HL-60 (cell line): Measurements from ENCODE around the gene FGF22.

ENCODE experiments used
- DNase-seq, 2 experiments: peaks; one replicate each; pipeline ENCODE4 v3.0.0-alpha.2; 2010 to 2020; ENCODE audit warnings: low read depth in 1 of 2, low spot score in 1 of 2
- H3K27ac ChIP-seq: fragments of 250-450 bp; sonication (Bioruptor Pico); replicated peaks from 2 replicates; pipeline ENCODE4 v1.5.1; 2020; ENCODE audit warnings: mild to moderate bottlenecking, moderate library complexity
- H3K27me3 ChIP-seq: fragments of 250-450 bp; sonication (Bioruptor Pico); 2 replicates; pipeline ENCODE4 v1.5.1; 2021; ENCODE audit warnings: mild to moderate bottlenecking, moderate library complexity; ENCODE audit not compliant: insufficient read depth, poor library complexity, severe bottlenecking
- H3K4me3 ChIP-seq: replicated peaks from 2 replicates; pipeline ENCODE4 v1.5.1; 2011; ENCODE audit warnings: mild to moderate bottlenecking, control low read depth, low read length; ENCODE audit not compliant: insufficient read depth
- GABPA ChIP-seq: IDR thresholded peaks from 2 replicates; pipeline ENCODE4 v1.6.1; 2012; ENCODE audit warnings: low read depth
- POLR2AphosphoS5 ChIP-seq: IDR thresholded peaks from 2 replicates; pipeline ENCODE4 v1.6.1; 2012; ENCODE audit warnings: low read depth
- REST ChIP-seq: IDR thresholded peaks from 2 replicates; pipeline ENCODE4 v1.6.1; 2012; ENCODE audit warnings: low read depth; ENCODE audit not compliant: insufficient replicate concordance
- SPI1 ChIP-seq: IDR thresholded peaks from 2 replicates; pipeline ENCODE4 v1.6.1; 2012; ENCODE audit warnings: low read depth, mild to moderate bottlenecking, borderline replicate concordance
- TF ChIP-seq, protein P1 (sequence below): IDR thresholded peaks from one replicate; pipeline ENCODE4 v1.5.1; 2011; ENCODE audit warnings: low read length, control low read depth, inconsistent platforms; ENCODE audit not compliant: insufficient read depth

The FGF22 gene

GRCh38 chr19:650121-650520 lies 10.4 kb downstream of the FGF22 start:
- Histone ChIP-seq H3K4me3 (no peak overlapping the region), H3K27ac (no peak overlapping the region), H3K27me3 (no peaks in the 10 kb centered on the region)
- TF ChIP-seq, protein P1, sequence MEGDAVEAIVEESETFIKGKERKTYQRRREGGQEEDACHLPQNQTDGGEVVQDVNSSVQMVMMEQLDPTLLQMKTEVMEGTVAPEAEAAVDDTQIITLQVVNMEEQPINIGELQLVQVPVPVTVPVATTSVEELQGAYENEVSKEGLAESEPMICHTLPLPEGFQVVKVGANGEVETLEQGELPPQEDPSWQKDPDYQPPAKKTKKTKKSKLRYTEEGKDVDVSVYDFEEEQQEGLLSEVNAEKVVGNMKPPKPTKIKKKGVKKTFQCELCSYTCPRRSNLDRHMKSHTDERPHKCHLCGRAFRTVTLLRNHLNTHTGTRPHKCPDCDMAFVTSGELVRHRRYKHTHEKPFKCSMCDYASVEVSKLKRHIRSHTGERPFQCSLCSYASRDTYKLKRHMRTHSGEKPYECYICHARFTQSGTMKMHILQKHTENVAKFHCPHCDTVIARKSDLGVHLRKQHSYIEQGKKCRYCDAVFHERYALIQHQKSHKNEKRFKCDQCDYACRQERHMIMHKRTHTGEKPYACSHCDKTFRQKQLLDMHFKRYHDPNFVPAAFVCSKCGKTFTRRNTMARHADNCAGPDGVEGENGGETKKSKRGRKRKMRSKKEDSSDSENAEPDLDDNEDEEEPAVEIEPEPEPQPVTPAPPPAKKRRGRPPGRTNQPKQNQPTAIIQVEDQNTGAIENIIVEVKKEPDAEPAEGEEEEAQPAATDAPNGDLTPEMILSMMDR: no peak
- TF ChIP-seq GABPA: no peak
- no peak for TF ChIP-seq REST
- no peak for TF ChIP-seq POLR2AphosphoS5
- TF ChIP-seq SPI1: no peak
- DNase-seq: no peak

DNA sequence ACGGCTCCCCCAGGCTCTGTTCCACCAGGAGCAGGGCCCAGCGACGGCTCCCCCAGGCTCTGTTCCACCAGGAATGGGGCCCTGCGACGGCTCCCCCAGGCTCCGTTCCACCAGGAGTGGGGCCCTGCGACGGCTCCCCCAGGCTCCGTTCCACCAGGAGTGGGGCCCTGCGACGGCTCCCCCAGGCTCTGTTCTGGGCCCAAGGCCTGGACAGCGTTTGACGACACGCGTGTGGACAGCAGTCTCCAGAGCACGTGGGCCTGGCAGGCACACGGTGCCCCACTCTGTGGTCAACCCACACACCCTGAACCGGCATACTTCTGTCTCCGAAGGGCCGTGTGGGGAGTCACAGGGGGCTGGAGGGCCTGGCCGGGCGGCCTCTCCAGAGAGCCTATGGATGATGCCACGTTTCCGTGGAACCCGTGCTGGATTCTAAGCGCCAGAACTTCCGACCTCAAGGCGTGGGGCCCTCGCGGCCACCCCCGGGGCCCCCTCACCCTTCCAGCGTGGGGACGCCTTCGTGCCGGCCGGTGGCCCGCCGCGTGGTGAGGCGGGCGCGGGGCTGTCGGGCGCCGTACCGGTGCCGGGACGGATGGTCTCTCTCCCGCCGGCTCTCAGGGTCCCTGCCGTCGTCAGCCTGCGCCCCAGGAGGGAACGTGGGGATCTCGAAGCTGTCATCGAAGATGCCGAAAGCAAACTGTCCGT lies 11.6 kb downstream of the FGF22 start:
- TF ChIP-seq REST: no peak
- no peak for TF ChIP-seq POLR2AphosphoS5
- Histone ChIP-seq H3K4me3 (no peak overlapping the region), H3K27me3 (no peaks in the 10 kb centered on the region), H3K27ac (no peak overlapping the region)
- no peak for DNase-seq

GRCh38 chr19:651991-652390 lies 12.3 kb downstream of the FGF22 start:
- H3K27ac ChIP-seq: no peak overlapping the region
- TF ChIP-seq GABPA: no peak
- TF ChIP-seq, protein P1: no peak
- no peak for DNase-seq
- H3K4me3 ChIP-seq: no peak overlapping the region
- no peaks in the 10 kb centered on the region for H3K27me3 ChIP-seq

DNA sequence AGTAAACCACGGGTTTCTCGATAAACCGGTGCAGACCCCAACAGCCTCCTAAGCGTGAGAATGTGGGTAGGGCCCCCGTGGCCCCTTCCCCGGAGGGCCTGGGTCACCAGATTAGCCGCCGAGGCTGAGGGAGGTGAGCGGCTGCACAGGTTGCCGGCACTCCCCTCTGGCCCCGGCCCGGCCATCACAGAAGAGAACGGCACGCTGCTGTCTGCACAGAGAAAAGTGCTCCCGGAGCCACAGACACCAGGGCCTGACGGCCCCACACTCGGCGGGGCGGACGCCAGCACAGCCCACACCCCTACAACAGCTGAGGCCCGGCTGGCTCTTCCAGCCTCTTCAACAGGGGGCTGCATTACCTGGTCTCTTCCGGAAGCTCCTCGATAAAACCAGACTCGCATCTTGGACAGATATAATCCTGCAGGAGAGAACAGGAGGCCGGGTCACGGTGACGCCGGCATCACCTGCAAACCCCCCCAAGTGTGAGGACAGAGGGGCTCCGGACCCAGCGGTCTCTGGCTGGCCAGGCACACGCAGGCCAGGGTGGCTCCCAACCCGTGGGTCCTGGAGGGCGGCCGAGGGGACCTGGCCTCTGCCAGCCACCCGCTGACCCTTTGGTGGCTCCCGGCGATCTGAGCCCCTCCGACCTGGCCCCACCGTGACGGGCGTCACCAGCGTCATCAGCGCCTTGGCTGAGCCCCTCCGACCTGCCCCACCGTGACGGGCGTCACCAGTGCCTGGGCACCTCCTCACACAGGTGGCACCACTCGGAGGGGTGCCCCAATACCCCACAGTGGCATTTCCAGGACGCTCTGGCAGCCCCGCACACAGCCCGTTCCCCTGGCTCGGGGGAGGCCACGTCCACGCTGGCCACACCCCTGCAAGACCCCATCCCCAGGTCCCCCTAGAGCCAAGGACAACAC lies 13.0 kb downstream of the FGF22 start:
- TF ChIP-seq, protein P1: no peak
- TF ChIP-seq POLR2AphosphoS5 (no peak), REST (no peak), GABPA (no peak), SPI1 (no peak)
- Histone ChIP-seq H3K4me3 (no peak overlapping the region), H3K27me3 (no peaks in the 10 kb centered on the region), H3K27ac (no peak overlapping the region)
- no peak for DNase-seq
